ENCODE measurements around the gene SEC14L2. TPM values are rescaled to one million over a fixed set of nuclear protein-coding genes. Genes with fewer than 3 reads are reported as not detected.

Gene SEC14L2
- total RNA-seq, 1 experiment from 2014 or later, result 3.9 TPM

DNA sequence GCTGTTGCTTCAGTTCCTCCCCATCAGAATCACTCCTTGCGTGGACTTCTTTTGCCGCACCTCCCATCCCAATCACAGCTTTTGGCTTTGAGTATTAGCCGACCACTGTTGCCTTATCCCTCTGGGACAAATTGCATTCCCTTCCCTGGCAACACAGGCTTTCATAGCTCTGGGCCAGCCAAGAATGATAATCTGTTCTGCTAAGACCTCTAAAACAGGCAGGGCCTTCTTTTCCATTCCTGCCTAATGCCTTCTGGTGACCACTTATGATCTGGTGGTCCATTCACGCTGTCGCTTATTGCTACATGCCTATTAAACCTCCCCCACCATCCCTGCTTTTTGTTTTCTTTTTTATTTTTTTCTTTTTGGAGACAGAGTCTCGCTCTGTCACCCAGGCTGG is 9.6 kb downstream of the SEC14L2 start (continued):
- TF ChIP-seq, protein P1, sequence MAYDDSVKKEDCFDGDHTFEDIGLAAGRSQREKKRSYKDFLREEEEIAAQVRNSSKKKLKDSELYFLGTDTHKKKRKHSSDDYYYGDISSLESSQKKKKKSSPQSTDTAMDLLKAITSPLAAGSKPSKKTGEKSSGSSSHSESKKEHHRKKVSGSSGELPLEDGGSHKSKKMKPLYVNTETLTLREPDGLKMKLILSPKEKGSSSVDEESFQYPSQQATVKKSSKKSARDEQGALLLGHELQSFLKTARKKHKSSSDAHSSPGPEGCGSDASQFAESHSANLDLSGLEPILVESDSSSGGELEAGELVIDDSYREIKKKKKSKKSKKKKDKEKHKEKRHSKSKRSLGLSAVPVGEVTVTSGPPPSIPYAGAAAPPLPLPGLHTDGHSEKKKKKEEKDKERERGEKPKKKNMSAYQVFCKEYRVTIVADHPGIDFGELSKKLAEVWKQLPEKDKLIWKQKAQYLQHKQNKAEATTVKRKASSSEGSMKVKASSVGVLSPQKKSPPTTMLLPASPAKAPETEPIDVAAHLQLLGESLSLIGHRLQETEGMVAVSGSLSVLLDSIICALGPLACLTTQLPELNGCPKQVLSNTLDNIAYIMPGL (CRISPR knock-in tag; IDR thresholded peaks at IDR 0.05), result no peak
- TF ChIP-seq E2F5 (CRISPR knock-in tag; IDR thresholded peaks at IDR 0.05), result no peak
- TF ChIP-seq ZNF232 (CRISPR knock-in tag; IDR thresholded peaks at IDR 0.05), result no peak

DNA sequence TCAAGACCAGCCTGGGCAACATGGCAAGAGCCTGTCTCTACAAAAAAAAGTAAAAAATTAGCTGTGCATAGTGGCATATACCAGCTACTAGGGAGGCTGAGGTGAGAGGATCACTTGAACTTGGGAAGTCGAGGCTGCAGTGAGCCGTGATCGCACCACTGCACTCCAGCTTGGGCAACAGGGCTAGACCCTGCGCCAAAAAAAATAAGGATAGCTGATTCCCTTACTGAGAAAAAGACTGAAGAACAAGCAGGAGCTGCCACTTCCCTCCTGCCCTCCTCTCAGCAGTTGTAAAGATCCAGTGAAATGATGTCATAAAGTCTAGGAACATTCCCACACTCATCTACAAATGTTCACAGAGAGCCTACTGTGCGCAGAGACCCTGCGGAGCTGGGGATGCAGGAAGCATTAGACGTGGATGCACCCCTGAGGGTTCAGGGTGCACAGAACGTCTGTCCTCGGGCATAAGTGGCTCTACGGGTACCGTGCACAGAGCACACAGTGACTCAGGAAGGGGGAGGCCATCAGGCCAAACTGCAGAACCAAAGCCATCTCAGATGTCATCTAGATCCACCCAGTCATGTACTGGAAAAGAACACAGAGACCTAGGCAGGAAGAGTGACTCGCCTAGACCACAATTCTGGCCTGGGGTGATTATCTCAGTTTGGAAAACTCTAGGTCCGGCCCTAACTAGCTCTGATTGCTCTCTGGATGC is 11.7 kb downstream of the SEC14L2 start:
- ChIA-PET CTCF (no interaction called here), POLR2A (no interaction called here)
- no peak for ATAC-seq
- no peaks in the 10 kb centered on the region for H3K9me3 Mint-ChIP-seq
- no peaks in the 10 kb centered on the region for H3K4me1 Mint-ChIP-seq
- peaks cover 12% of the 10 kb centered on the region; the same call in 1 of the 2 replicates for H3K27me3 Mint-ChIP-seq (ENCODE audit: low read depth)
- H3K36me3 Mint-ChIP-seq, result peaks cover 9% of the 10 kb centered on the region
- no peak overlapping the region for H3K27ac Mint-ChIP-seq
- DNase-seq (ENCODE audit: low spot score), result no peak
- no peak overlapping the region for H3K4me3 Mint-ChIP-seq
- TF ChIP-seq, protein P2, sequence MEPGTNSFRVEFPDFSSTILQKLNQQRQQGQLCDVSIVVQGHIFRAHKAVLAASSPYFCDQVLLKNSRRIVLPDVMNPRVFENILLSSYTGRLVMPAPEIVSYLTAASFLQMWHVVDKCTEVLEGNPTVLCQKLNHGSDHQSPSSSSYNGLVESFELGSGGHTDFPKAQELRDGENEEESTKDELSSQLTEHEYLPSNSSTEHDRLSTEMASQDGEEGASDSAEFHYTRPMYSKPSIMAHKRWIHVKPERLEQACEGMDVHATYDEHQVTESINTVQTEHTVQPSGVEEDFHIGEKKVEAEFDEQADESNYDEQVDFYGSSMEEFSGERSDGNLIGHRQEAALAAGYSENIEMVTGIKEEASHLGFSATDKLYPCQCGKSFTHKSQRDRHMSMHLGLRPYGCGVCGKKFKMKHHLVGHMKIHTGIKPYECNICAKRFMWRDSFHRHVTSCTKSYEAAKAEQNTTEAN (CRISPR knock-in tag; IDR thresholded peaks at IDR 0.05), result no peak
- TF ChIP-seq CBFB (CRISPR knock-in tag; IDR thresholded peaks at IDR 0.05; ENCODE audit: low read depth), result no peak
- TF ChIP-seq IRF2 (CRISPR knock-in tag; IDR thresholded peaks at IDR 0.05; ENCODE audit: borderline replicate concordance, low read depth), result no peak
- no peak for TF ChIP-seq OVOL2 (CRISPR knock-in tag; IDR thresholded peaks at IDR 0.05; ENCODE audit: borderline replicate concordance)
- no peak for TF ChIP-seq NFATC4 (CRISPR knock-in tag; IDR thresholded peaks at IDR 0.05)
- TF ChIP-seq ZNF138 (CRISPR knock-in tag; conservative IDR thresholded peaks at IDR 0.05), result no peak
- TF ChIP-seq PRDM15 (CRISPR knock-in tag; IDR thresholded peaks at IDR 0.05), result no peak
- TF ChIP-seq SOX15 (CRISPR knock-in tag; IDR thresholded peaks at IDR 0.05), result no peak
- TF ChIP-seq KAT7 (CRISPR knock-in tag; IDR thresholded peaks at IDR 0.05; ENCODE audit: borderline replicate concordance), result no peak
- TF ChIP-seq ZNF263 (CRISPR knock-in tag; IDR thresholded peaks at IDR 0.05; ENCODE audit: low read depth), result no peak
- TF ChIP-seq, protein P3, sequence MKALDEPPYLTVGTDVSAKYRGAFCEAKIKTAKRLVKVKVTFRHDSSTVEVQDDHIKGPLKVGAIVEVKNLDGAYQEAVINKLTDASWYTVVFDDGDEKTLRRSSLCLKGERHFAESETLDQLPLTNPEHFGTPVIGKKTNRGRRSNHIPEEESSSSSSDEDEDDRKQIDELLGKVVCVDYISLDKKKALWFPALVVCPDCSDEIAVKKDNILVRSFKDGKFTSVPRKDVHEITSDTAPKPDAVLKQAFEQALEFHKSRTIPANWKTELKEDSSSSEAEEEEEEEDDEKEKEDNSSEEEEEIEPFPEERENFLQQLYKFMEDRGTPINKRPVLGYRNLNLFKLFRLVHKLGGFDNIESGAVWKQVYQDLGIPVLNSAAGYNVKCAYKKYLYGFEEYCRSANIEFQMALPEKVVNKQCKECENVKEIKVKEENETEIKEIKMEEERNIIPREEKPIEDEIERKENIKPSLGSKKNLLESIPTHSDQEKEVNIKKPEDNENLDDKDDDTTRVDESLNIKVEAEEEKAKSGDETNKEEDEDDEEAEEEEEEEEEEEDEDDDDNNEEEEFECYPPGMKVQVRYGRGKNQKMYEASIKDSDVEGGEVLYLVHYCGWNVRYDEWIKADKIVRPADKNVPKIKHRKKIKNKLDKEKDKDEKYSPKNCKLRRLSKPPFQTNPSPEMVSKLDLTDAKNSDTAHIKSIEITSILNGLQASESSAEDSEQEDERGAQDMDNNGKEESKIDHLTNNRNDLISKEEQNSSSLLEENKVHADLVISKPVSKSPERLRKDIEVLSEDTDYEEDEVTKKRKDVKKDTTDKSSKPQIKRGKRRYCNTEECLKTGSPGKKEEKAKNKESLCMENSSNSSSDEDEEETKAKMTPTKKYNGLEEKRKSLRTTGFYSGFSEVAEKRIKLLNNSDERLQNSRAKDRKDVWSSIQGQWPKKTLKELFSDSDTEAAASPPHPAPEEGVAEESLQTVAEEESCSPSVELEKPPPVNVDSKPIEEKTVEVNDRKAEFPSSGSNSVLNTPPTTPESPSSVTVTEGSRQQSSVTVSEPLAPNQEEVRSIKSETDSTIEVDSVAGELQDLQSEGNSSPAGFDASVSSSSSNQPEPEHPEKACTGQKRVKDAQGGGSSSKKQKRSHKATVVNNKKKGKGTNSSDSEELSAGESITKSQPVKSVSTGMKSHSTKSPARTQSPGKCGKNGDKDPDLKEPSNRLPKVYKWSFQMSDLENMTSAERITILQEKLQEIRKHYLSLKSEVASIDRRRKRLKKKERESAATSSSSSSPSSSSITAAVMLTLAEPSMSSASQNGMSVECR (CRISPR knock-in tag; IDR thresholded peaks at IDR 0.05; ENCODE audit: borderline replicate concordance), result no peak
- no peak for TF ChIP-seq ZNF532 (CRISPR knock-in tag; IDR thresholded peaks at IDR 0.05; ENCODE audit: borderline replicate concordance)
- TF ChIP-seq, protein P4, sequence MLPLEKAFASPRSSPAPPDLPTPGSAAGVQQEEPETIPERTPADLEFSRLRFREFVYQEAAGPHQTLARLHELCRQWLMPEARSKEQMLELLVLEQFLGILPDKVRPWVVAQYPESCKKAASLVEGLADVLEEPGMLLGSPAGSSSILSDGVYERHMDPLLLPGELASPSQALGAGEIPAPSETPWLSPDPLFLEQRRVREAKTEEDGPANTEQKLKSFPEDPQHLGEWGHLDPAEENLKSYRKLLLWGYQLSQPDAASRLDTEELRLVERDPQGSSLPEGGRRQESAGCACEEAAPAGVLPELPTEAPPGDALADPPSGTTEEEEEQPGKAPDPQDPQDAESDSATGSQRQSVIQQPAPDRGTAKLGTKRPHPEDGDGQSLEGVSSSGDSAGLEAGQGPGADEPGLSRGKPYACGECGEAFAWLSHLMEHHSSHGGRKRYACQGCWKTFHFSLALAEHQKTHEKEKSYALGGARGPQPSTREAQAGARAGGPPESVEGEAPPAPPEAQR (CRISPR knock-in tag; IDR thresholded peaks at IDR 0.05), result no peak
- TF ChIP-seq ZNF219 (CRISPR knock-in tag; IDR thresholded peaks at IDR 0.05; ENCODE audit: borderline replicate concordance), result no peak
